HepG2 (cell line): Measurements from ENCODE around the gene ANXA9. TPM values are rescaled to one million over a fixed set of nuclear protein-coding genes. Genes with fewer than 3 reads are reported as not detected.

Experiments used
- CHD2 ChIP-seq: IDR thresholded peaks from 2 replicates; pipeline ENCODE4 v1.6.1; 2011; ENCODE audit warnings: low read depth, low read length, improper control_type of control experiment
- DMAP1 ChIP-seq: IDR thresholded peaks from 2 replicates; pipeline ENCODE4 v1.6.1; 2016
- GABPB1 ChIP-seq: IDR thresholded peaks from 2 replicates; pipeline ENCODE4 v1.6.1; 2016; ENCODE audit warnings: mild to moderate bottlenecking, missing genetic modification reagents, moderate library complexity, missing compliant biosample characterization
- GFI1 ChIP-seq: sonication (generic); formaldehyde crosslinking; IDR thresholded peaks from 2 replicates; pipeline ENCODE4 v1.5.0; 2020; ENCODE audit warnings: missing genetic modification reagents, mild to moderate bottlenecking, borderline replicate concordance
- KDM5B ChIP-seq: sonication (generic); formaldehyde crosslinking; IDR thresholded peaks from 2 replicates; pipeline ENCODE4 v1.4.0; 2020; ENCODE audit warnings: missing genetic modification reagents, mild to moderate bottlenecking, borderline replicate concordance
- MEIS2 ChIP-seq: sonication (generic); formaldehyde crosslinking; IDR thresholded peaks from 2 replicates; pipeline ENCODE4 v1.9.0; 2021; ENCODE audit warnings: mild to moderate bottlenecking, missing genetic modification reagents
- REL ChIP-seq: sonication (generic); formaldehyde crosslinking; conservative IDR thresholded peaks from 2 replicates; pipeline ENCODE4 v1.8.0; 2022; ENCODE audit warnings: mild to moderate bottlenecking, missing genetic modification reagents, moderate library complexity
- RFX1 ChIP-seq: fragments of 450-650 bp; IDR thresholded peaks from 2 replicates; pipeline ENCODE4 v1.6.1; 2017
- RXRA ChIP-seq: sonication (generic); formaldehyde crosslinking; IDR thresholded peaks from 2 replicates; pipeline ENCODE4 v1.5.1; 2020; ENCODE audit warnings: missing genetic modification reagents
- SIN3B ChIP-seq: fragments of 150-350 bp; IDR thresholded peaks from 2 replicates; pipeline ENCODE4 v1.6.1; 2014; ENCODE audit warnings: low read length
- ZFP41 ChIP-seq: sonication (generic); formaldehyde crosslinking; IDR thresholded peaks from 2 replicates; pipeline ENCODE4 v1.4.0; 2020; ENCODE audit warnings: mild to moderate bottlenecking, missing genetic modification reagents, borderline replicate concordance
- ZMYM3 ChIP-seq: sonication (generic); formaldehyde crosslinking; IDR thresholded peaks from 2 replicates; pipeline ENCODE4 v1.5.1; 2020; ENCODE audit warnings: mild to moderate bottlenecking, missing genetic modification reagents
- ZNF230 ChIP-seq: sonication (generic); formaldehyde crosslinking; IDR thresholded peaks from 2 replicates; pipeline ENCODE4 v1.4.0; 2020; ENCODE audit warnings: mild to moderate bottlenecking, missing genetic modification reagents
- ZNF292 ChIP-seq: sonication (generic); formaldehyde crosslinking; IDR thresholded peaks from 2 replicates; pipeline ENCODE4 v1.8.1; 2022; ENCODE audit warnings: mild to moderate bottlenecking, low read depth, missing genetic modification reagents, borderline replicate concordance
- ZNF660 ChIP-seq: sonication (generic); formaldehyde crosslinking; IDR thresholded peaks from 2 replicates; pipeline ENCODE4 v1.5.1; 2020; ENCODE audit warnings: mild to moderate bottlenecking, low read depth, missing genetic modification reagents, borderline replicate concordance
- ZNF776 ChIP-seq: sonication (generic); formaldehyde crosslinking; IDR thresholded peaks from 2 replicates; pipeline ENCODE4 v1.4.0; 2020; ENCODE audit warnings: mild to moderate bottlenecking, missing genetic modification reagents
- ZNF850 ChIP-seq: sonication (generic); formaldehyde crosslinking; conservative IDR thresholded peaks from 2 replicates; pipeline ENCODE4 v1.9.0; 2021; ENCODE audit warnings: mild to moderate bottlenecking, missing genetic modification reagents
- ZNF883 ChIP-seq: sonication (generic); formaldehyde crosslinking; IDR thresholded peaks from 2 replicates; pipeline ENCODE4 v1.5.1; 2020; ENCODE audit warnings: mild to moderate bottlenecking, missing genetic modification reagents; ENCODE audit errors: not compliant biosample characterization
- ZSCAN22 ChIP-seq: sonication (generic); formaldehyde crosslinking; IDR thresholded peaks from 2 replicates; pipeline ENCODE4 v1.4.0; 2020; ENCODE audit warnings: mild to moderate bottlenecking, missing genetic modification reagents
- polyA plus RNA-seq, 8 experiments: library from polyadenylated mRNA; depleted of rRNA in 3 of 8; stranded (reverse) in 7 of 8; unstranded in 1 of 8; fragments of >200 nt; fragmentation: Illumina TruSeq in 4 of 8; extraction: Trizol in 4 of 8; gene quantifications; 2 replicates each; pipeline versions ENCODE4 v1.2.1 to v1.2.3, GENCODE V29; 2011 to 2016; ENCODE audit warnings: low read depth in 4 of 8, missing spikeins in 1 of 8, mixed read lengths in 1 of 8; ENCODE audit not compliant: insufficient read depth in 1 of 8
- total RNA-seq, 5 experiments: library from RNA; depleted of rRNA; stranded (reverse); fragments of >200 nt; fragmentation: Illumina TruSeq; extraction: Trizol; gene quantifications; 2 replicates each; pipeline ENCODE4 v1.2.3, GENCODE V29; 2016; ENCODE audit warnings: low read depth in 1 of 5
- TF ChIP-seq, protein P1 (sequence below): sonication (generic); formaldehyde crosslinking; IDR thresholded peaks from 2 replicates; pipeline ENCODE4 v1.4.0; 2020; ENCODE audit warnings: missing genetic modification reagents, borderline replicate concordance
- TF ChIP-seq, protein P2 (sequence below): sonication (generic); formaldehyde crosslinking; conservative IDR thresholded peaks from 2 replicates; pipeline ENCODE4 v1.8.0; 2022; ENCODE audit warnings: mild to moderate bottlenecking, moderate library complexity, missing genetic modification reagents
- TF ChIP-seq, protein P3 (sequence below): sonication (generic); formaldehyde crosslinking; IDR thresholded peaks from 2 replicates; pipeline ENCODE4 v1.5.0; 2020; ENCODE audit warnings: missing genetic modification reagents

ANXA9 gene
- total and polyA plus RNA-seq, 2 of the 13 experiments (the other 11 are each of a cell fraction or from before 2014, with no cell fraction given), result 13.3 to 23.9 TPM

DNA sequence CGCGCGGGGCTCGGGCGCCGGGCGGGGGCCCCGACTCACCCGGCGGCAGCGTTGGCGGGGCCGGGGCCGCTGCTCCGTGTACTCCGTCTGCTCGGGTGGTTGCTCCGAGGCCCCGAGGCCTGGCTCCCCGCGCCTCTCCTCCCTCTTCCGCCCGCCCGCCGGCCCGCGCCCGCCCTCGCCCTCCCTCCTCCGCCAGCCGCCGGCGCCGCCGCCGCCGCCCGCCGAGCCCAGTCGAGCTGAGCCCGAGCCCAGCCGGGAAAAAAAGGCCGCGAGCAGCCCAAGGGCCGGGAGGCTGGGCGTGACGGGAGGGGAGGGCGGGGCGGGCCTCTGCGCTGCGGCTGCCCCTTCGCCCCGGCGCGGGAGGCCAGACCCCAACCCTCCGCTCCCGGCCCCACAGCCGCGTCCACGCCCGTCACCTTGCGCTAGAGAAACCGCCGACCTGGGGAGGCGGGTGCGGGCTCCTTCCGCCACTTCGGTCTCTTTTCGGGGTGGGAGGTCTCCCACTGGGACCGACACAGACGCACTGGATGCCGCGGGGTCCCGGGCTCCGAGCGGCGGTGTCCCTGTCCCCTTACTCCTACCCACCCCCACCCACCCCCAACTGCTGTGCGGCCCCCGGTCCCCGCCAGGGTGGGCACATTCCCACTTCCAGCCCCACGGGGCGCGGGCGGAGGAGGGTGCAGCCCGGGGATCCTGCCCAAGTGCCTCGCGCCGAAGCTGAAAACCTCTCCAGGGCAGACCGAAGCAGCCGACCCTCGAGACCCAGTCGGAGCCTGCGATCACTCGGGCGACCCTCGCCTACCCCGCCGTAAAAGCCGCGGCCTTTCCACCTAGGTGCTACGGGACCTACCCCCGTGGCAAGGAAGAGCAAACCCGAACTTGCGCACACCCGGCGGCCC, 7.3 kb upstream of the ANXA9 start, which contains the start of gene CERS2 (continued):
- TF ChIP-seq ZFP41 (CRISPR knock-in tag) (no peak), ZNF883 (CRISPR knock-in tag) (peak; percentile 33), MEIS2 (CRISPR knock-in tag) (no peak), DMAP1 (CRISPR knock-in tag) (0 out of 2 replicates have a peak, but pooled peaks have one; percentile 39), CHD2 (no peak), ZSCAN22 (CRISPR knock-in tag) (no peak), KDM5B (CRISPR knock-in tag) (0 out of 2 replicates have a peak, but pooled peaks have one; percentile 6), ZNF850 (CRISPR knock-in tag) (no peak), ZMYM3 (CRISPR knock-in tag) (no peak), REL (CRISPR knock-in tag) (0 out of 2 replicates have a peak, but pooled peaks have one; percentile 42), ZNF230 (CRISPR knock-in tag) (no peak; the same call in 1 of the 2 replicates), RXRA (CRISPR knock-in tag) (0 out of 2 replicates have a peak, but pooled peaks have one; percentile 38), GFI1 (no peak; the same call in 1 of the 2 replicates), GABPB1 (CRISPR knock-in tag) (peak; percentile 58; the same call in 1 of the 2 replicates), RFX1 (no peak), ZNF776 (CRISPR knock-in tag) (no peak), SIN3B (no peak), ZNF660 (no peak), ZNF292 (CRISPR knock-in tag) (no peak)
- TF ChIP-seq, protein P1, sequence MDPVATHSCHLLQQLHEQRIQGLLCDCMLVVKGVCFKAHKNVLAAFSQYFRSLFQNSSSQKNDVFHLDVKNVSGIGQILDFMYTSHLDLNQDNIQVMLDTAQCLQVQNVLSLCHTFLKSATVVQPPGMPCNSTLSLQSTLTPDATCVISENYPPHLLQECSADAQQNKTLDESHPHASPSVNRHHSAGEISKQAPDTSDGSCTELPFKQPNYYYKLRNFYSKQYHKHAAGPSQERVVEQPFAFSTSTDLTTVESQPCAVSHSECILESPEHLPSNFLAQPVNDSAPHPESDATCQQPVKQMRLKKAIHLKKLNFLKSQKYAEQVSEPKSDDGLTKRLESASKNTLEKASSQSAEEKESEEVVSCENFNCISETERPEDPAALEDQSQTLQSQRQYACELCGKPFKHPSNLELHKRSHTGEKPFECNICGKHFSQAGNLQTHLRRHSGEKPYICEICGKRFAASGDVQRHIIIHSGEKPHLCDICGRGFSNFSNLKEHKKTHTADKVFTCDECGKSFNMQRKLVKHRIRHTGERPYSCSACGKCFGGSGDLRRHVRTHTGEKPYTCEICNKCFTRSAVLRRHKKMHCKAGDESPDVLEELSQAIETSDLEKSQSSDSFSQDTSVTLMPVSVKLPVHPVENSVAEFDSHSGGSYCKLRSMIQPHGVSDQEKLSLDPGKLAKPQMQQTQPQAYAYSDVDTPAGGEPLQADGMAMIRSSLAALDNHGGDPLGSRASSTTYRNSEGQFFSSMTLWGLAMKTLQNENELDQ, result no peak
- TF ChIP-seq, protein P2, sequence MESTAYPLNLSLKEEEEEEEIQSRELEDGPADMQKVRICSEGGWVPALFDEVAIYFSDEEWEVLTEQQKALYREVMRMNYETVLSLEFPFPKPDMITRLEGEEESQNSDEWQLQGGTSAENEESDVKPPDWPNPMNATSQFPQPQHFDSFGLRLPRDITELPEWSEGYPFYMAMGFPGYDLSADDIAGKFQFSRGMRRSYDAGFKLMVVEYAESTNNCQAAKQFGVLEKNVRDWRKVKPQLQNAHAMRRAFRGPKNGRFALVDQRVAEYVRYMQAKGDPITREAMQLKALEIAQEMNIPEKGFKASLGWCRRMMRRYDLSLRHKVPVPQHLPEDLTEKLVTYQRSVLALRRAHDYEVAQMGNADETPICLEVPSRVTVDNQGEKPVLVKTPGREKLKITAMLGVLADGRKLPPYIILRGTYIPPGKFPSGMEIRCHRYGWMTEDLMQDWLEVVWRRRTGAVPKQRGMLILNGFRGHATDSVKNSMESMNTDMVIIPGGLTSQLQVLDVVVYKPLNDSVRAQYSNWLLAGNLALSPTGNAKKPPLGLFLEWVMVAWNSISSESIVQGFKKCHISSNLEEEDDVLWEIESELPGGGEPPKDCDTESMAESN (CRISPR knock-in tag), result 0 out of 2 replicates have a peak, but pooled peaks have one; percentile 57
- TF ChIP-seq, protein P3, sequence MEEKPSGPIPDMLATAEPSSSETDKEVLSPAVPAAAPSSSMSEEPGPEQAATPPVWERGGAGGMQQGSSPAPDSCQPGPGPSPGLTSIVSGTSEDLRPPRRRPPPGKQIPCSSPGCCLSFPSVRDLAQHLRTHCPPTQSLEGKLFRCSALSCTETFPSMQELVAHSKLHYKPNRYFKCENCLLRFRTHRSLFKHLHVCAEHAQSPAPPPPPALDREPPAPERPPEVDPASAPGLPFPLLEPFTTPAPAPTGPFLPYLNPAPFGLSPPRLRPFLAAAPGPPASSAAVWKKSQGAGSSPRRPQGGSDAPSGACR (CRISPR knock-in tag), result no peak
